ENCODE data around the gene TMPRSS11D.

GRCh38 chr4:67853336-67853735 lies 30.5 kb downstream of the TMPRSS11D start:
- TF ChIP-seq CTCF (IDR thresholded peaks at IDR 0.05; ENCODE audit: low read depth, low read length), result no peak
- TF ChIP-seq EZH2phosphoT487 (IDR thresholded peaks at IDR 0.05; ENCODE audit: low read depth), result no peak

All from OCI-LY3 (cell line).